SKM-1 treated with dmso at 0.1 percent for 144 hours (cell line): ENCODE measurements around the gene OR6V1.
"Not testable (repeated sequence)": the region's sequence is repeated elsewhere in the genome, so short reads cannot be mapped to it uniquely, and the experiment has no call there.

ENCODE experiments used
- DNase-seq: peaks from one replicate; lab custom pipeline; 2025; ENCODE audit not compliant: unreplicated experiment; lab: John Stamatoyannopoulos, UW

The OR6V1 gene

GRCh38 chr7:143042159-143042789 is 9.9 kb upstream of the OR6V1 start:
- DNase-seq = no peak

- no peak for DNase-seq
Measured at GRCh38 chr7:143042790-143043271, 9.3 kb upstream of the OR6V1 start.

- DNase-seq = no peak
Measured at GRCh38 chr7:143043391-143043790, 8.8 kb upstream of the OR6V1 start.

GRCh38 chr7:143046426-143046851 is 5.7 kb upstream of the OR6V1 start:
- no peak for DNase-seq

GRCh38 chr7:143047326-143047725 is 4.8 kb upstream of the OR6V1 start:
- peak; percentile 26 for DNase-seq

- DNase-seq = no peak
Measured at GRCh38 chr7:143048827-143049226, 3.3 kb upstream of the OR6V1 start.

GRCh38 chr7:143049362-143049761 is 2.8 kb upstream of the OR6V1 start:
- DNase-seq = no peak

GRCh38 chr7:143050931-143051330 is 1.2 kb upstream of the OR6V1 start:
- DNase-seq = no peak

GRCh38 chr7:143054621-143055020 is 2.5 kb downstream of the OR6V1 start:
- DNase-seq = no peak

- no peak for DNase-seq
Measured at GRCh38 chr7:143055754-143056153, 3.6 kb downstream of the OR6V1 start.

GRCh38 chr7:143063741-143064140 is 11.6 kb downstream of the OR6V1 start:
- DNase-seq = no peak

GRCh38 chr7:143068446-143068845 is 16.3 kb downstream of the OR6V1 start:
- no peak for DNase-seq

- no peak for DNase-seq
Measured at GRCh38 chr7:143069912-143070500, 17.9 kb downstream of the OR6V1 start.

- no peak for DNase-seq
Measured at GRCh38 chr7:143073556-143073955, 21.4 kb downstream of the OR6V1 start.

GRCh38 chr7:143074141-143074540 is 22.0 kb downstream of the OR6V1 start:
- DNase-seq = no peak

- peak; percentile 1 for DNase-seq
Measured at GRCh38 chr7:143085109-143085508, 33.0 kb downstream of the OR6V1 start.

GRCh38 chr7:143085610-143086009 is 33.5 kb downstream of the OR6V1 start:
- not testable (repeated sequence) for DNase-seq

GRCh38 chr7:143088549-143089231 is 36.5 kb downstream of the OR6V1 start:
- DNase-seq = not testable (repeated sequence)

GRCh38 chr7:143096146-143096545 is 44.0 kb downstream of the OR6V1 start:
- no peak for DNase-seq

- not testable (repeated sequence) for DNase-seq
Measured at GRCh38 chr7:143099579-143099978, 47.4 kb downstream of the OR6V1 start.
